Ramos (cell line): ENCODE measurements around the gene ZNF561.
"Not testable (repeated sequence)": the region's sequence is repeated elsewhere in the genome, so short reads cannot be mapped to it uniquely, and the experiment has no call there.

ENCODE experiments used
- in situ Hi-C: fragments of 300-500 bp; cut with MboI; formaldehyde crosslinking; loops from one replicate; pipeline ENCODE4 v1.14.3; 2022; ENCODE audit warnings: low sequenced_read_pairs; ENCODE audit not compliant: unreplicated experiment

Gene ZNF561

DNA sequence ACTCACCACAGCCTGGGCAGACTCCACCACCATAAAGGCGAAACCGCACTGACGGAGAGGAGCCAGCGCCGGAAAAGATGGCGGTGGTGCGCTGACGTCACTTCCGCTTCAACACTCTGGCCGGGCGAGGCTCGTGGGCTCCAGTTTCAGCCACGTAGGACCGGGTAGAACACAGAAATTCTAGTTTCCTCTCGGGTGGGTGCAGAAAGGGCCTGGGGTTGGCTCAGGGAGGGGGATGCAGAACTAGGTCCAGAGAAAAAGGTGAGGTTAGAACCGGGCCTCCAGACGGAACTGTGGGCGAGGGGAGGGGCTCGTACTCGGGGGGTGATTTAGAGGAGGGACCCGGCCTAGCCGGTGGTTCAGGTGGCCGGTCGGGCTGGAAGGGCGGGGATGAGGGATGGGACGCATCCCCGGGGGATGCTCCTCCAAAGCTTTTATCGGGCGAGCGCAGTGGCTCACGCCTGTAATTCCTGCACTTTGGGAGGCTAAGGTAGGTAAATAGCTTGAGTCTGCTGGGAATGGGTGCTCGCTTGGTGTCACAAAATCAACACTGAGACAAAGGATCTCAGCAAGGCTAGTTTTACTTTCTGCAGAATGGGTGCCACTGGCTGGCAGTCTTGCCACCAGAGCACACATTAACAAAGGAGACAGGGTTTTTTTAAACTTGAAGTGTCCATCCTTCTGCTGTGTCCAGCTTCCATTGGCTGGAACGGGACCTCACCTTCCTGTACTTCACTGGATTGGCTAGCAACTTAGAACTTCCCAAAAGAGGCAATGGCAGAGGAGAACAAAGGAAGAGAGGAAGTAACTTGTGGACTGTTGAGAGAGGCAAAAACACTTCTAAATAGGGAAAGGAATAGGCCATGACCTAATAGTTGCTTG lies at the start of gene ZNF561:
Gene ZNF561 (minus strand): TSS at position 77 of the 882 bp plus-strand sequence. CDS start 1,776 bp downstream, outside the sequence.
- in situ Hi-C loops, result no loop called here

DNA sequence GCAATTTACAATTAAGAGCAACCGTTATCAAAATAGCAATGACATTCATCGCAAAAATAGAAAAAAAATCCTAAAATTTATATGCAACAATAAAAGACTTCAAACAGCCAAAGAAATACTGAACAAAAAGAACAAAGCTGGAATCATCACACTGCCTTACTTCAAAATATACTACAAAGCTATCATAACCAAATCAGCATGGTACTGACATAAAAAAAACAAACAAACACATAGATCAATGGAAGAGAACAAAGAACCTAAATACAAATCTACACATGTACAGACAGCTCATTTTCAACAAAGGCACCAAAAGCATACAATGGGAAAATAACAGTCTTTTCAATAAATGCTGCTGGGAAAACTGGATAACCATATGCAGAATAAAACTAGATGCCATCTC lies 47.5 kb upstream of the ZNF561 start:
- in situ Hi-C loops, result no loop called here

DNA sequence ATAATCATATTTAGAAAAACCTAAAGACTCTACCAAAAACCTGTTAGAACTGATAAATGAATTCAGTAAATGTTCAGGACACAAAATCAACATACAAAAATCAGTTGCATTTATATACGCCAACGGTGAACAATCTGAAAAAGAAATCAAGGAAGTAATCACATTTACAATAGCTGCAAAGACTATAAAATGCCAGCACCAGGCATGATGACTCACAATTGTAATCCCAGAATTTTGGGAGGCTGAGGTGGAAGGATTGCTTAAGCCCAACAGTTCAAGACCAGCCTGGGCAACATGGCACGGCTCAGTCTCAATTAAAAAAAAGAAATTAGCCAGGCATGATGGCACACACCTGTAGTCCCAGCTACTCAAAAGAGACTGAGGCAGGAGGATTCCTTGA lies 46.9 kb upstream of the ZNF561 start:
- in situ Hi-C loops, result no loop called here

- in situ Hi-C loops, result no loop called here
Observed at GRCh38 chr19:9658769-9659168, 37.7 kb upstream of the ZNF561 start.

GRCh38 chr19:9653066-9653555 lies 32.1 kb upstream of the ZNF561 start:
- in situ Hi-C loops, result not testable (repeated sequence)

- in situ Hi-C loops, result not testable (repeated sequence)
Observed at GRCh38 chr19:9651464-9651863, 30.4 kb upstream of the ZNF561 start.

GRCh38 chr19:9650345-9650744 lies 29.3 kb upstream of the ZNF561 start:
- in situ Hi-C loops, result no loop called here

DNA sequence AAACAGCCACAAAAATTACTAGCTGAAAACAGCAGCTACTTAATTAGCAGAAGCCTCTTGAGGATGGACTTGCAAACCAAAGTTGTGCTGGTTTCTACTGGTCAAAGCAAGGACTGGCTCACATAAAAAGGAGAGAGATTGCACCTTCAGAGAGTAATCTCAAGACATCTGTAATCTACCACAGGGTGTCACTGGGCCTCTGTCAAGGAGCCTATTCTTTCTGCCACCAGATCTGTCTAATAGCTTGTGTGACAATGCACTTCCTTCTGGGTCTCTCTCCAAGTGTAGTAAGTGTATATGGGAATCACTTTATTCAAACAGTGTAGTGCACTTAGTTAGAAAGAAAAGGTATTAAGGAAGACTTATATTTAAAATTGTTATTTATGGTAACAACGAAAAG lies 24.4 kb upstream of the ZNF561 start:
- in situ Hi-C loops, result no loop called here

DNA sequence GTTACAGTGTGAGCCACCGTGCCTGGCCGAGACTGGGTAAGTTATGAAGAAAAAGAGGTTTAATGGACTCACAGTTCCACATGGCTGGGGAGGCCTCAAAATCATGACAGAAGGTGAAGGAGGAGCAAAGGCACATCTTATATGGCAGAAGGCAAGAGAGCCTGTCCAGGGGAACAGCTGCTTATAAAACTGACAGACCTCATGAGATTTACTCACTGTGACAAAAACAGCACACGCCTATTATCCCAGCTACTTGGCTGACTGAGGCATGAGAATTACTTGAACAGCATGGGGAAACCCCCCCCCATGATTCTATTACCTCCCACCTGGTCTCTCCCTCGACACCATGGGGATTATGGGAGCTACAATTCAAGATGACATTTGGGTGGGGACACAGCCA lies 23.4 kb upstream of the ZNF561 start:
- in situ Hi-C loops, result no loop called here

- in situ Hi-C loops, result no loop called here
Observed at GRCh38 chr19:9641810-9642209, 20.8 kb upstream of the ZNF561 start.

- in situ Hi-C loops, result no loop called here
Observed at GRCh38 chr19:9640956-9641355, 19.9 kb upstream of the ZNF561 start.

- in situ Hi-C loops, result no loop called here
Observed at GRCh38 chr19:9636018-9636417, 15.0 kb upstream of the ZNF561 start.

- in situ Hi-C loops, result loop anchor here (5.0 kb wide), 1 partner anchor 169 kb away; no protein-coding TSS in a partner anchor
Observed at GRCh38 chr19:9627856-9628255, 6.8 kb upstream of the ZNF561 start.

- in situ Hi-C loops, result no loop called here
Observed at GRCh38 chr19:9622531-9622930, 1.5 kb upstream of the ZNF561 start.

DNA sequence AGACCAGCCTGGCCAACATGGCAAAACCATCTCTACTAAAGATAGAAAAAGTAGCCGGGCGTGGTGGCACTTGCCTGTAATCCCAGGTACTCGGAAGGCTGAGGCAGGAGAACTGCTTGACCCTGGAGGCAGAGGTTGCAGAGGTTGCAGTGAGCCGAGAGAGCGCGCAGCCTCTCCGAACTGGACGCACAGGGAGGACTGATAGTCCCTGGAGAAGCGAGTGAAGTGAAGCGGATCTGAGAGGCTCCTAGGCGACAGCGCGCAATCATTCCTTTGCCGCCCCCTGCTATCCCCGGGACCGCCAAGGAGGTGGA lies 233 bp downstream of the ZNF561 start:
- in situ Hi-C loops, result no loop called here

GRCh38 chr19:9615844-9616243 lies 5.2 kb downstream of the ZNF561 start:
- in situ Hi-C loops, result no loop called here

- in situ Hi-C loops, result no loop called here
Observed at GRCh38 chr19:9610484-9611113, 10.4 kb downstream of the ZNF561 start.

DNA sequence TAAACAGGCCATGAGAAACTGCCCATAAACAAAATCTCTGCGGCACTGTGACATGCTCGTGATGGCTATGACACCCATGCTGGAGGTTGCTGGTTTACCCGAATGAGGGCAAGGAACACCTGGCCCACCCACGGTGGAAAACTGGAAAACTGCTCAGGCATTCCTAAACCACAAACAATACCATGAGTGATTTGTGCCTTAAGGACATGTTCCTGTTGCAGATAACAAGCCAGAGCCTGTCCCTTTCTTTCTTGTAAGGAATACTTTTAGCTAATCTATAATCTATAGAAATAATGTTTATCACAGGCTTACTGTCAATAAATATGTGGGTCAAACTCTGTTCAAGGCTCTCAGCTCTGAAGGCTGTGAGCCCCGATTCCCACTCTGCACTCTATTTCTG lies 12.1 kb downstream of the ZNF561 start:
- in situ Hi-C loops, result no loop called here

DNA sequence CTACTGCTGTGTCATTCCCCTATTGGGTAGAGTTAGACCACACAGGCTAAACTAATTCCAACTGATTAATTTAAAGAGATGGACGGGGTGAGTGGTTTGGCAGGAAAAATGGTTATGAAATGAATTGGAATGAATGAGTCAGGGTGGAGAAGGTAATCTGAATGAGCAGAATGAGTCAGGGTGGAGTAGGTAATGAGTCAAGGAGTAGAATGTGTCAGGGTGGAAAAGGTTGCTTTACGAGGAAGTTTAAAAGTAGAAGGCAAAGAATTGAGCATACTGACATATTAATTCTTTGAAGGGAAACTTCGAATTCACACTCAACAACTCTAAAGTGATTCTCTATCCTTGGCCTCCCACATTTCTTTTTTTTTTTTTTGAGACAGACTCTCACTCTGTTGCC lies 24.0 kb downstream of the ZNF561 start:
- in situ Hi-C loops, result no loop called here

DNA sequence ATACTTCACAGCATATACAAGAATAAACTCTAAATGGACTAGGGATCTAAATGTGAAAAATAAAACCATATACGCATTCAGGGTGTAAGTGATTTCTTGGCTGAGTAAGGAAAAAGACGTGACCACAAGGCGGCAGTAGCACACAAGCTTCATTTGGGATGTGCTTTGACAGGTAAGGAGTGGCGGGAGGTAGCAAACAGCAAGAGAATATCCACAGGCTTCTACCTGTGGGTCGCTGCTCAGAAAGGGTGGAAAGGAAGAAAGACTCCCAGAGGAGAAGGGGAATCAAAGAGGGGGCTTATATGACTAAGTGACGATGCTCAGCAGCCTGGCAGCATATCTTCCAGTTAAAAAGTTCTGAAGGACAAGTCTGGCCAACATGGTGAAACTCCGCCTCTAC lies 34.3 kb downstream of the ZNF561 start:
- in situ Hi-C loops, result no loop called here

GRCh38 chr19:9584073-9584833 lies 36.8 kb downstream of the ZNF561 start, which contains the start of gene ZNF121:
TSS of gene ZNF121 (minus strand) at chr19:9584504. CDS start at chr19:9568097, 16,407 bp downstream.
- in situ Hi-C loops, result no loop called here
